ENCODE results near the gene IRX3. TPM values are rescaled to one million over a fixed set of nuclear protein-coding genes. Genes with fewer than 3 reads are reported as not detected.
"Not testable (repeated sequence)": the region's sequence is repeated elsewhere in the genome, so short reads cannot be mapped to it uniquely, and the experiment has no call there.

Gene IRX3
- total RNA-seq, 3 donors from 2014 or later: 18.4 to 127 (median 56.7) TPM

DNA sequence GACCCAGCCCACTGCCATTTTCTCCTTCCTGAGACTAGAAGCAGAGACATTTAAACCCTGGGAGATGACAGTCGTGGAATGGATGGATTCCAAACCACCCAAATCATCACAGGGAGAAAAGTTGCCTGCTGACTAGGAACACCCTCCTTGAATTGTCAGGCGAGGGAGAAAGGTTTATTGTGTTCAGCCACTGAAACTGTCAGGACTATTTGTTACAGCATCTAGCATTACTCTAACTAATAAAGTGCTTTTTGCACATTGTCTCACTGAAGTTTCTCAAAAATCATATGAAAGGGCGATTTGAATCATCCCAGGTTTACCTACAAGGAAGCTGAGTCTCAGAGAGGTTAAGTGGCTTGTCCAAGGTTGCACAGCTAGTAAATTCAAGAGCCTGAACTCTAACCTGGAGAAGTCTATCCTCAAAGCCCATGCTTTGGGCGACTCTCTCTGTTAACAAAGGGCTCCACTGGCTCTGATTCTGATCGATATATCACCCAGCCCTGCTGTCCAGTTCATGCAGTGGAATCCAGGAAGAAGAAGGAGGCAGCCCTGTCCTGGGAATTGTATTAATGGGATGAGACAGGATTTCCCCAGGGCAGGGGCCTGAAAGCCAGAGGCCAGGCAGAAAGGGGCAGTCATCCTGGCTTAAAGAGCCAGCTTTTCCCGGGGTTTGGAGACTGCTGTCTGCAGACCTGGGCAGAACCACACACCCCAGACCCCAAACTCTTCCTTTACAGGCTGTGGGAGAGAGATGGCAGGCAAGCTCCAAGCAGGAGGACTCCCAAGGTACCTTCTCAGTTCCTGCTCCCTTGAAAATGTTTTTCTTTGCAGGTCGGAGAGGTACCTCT lies 37.5 kb downstream of the IRX3 start:
- H3K27ac ChIP-seq: no peak overlapping the region
- intact Hi-C loops (cut with DNase I; ENCODE audit: low total_unique reads): no loop called here
- H3K4me3 ChIP-seq: no peak overlapping the region
- no peak for TF ChIP-seq POLR2A (IDR thresholded peaks at IDR 0.05)
- TF ChIP-seq, protein P1, sequence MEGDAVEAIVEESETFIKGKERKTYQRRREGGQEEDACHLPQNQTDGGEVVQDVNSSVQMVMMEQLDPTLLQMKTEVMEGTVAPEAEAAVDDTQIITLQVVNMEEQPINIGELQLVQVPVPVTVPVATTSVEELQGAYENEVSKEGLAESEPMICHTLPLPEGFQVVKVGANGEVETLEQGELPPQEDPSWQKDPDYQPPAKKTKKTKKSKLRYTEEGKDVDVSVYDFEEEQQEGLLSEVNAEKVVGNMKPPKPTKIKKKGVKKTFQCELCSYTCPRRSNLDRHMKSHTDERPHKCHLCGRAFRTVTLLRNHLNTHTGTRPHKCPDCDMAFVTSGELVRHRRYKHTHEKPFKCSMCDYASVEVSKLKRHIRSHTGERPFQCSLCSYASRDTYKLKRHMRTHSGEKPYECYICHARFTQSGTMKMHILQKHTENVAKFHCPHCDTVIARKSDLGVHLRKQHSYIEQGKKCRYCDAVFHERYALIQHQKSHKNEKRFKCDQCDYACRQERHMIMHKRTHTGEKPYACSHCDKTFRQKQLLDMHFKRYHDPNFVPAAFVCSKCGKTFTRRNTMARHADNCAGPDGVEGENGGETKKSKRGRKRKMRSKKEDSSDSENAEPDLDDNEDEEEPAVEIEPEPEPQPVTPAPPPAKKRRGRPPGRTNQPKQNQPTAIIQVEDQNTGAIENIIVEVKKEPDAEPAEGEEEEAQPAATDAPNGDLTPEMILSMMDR (IDR thresholded peaks at IDR 0.05): no peak
- TF ChIP-seq POLR2AphosphoS5 (IDR thresholded peaks at IDR 0.05): no peak
- no peaks in the 10 kb centered on the region for H3K27me3 ChIP-seq
- no peaks in the 10 kb centered on the region for H3K9me3 ChIP-seq
- H3K4me1 ChIP-seq: no peaks in the 10 kb centered on the region
- no peak for DNase-seq (ENCODE audit: low spot score in 2 of 2)
- no peaks in the 10 kb centered on the region for H3K36me3 ChIP-seq

DNA sequence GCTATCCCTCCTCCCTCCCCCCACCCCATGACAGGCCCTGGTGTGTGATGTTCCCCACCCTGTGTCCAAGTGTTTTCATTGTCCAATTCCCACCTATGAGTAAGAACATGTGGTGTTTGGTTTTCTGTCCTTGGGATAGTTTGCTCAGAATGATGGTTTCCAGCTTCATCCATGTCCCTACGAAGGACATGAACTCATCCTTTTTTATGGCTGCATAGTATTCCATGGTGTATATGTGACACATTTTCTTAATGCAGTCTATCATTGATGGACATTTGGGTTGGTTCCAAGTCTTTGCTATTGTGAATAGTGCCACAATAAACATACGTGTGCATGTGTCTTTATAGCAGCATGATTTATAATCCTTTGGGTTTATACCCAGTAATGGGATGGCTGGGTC lies 38.9 kb downstream of the IRX3 start:
- H3K4me3 ChIP-seq; H3K4me1 ChIP-seq; intact Hi-C loops (cut with DNase I; ENCODE audit: low total_unique reads); DNase-seq (ENCODE audit: low spot score in 2 of 2); H3K36me3 ChIP-seq; H3K27ac ChIP-seq; H3K27me3 ChIP-seq; H3K9me3 ChIP-seq: not testable (repeated sequence)

DNA sequence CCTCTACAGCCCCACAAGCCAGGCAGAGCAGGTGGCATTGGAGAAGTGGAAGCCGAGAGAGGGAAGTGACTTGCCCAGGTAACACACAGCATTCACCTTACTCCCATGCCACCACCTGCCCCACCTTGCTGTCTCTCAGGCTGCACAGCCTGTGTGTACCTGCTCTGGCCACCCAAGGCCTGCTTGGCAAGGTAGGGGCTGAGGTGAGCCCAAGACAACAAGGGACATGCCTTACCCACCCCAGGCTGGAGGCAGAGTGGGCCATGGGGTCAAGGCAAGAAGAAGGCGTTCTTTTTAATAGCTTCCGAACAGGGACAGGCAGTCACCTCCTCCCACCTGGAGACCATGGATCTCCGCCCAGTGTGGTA lies 40.1 kb downstream of the IRX3 start:
- no peaks in the 10 kb centered on the region for H3K27me3 ChIP-seq
- no peaks in the 10 kb centered on the region for H3K9me3 ChIP-seq
- DNase-seq (ENCODE audit: low spot score in 2 of 2): no peak
- intact Hi-C loops (cut with DNase I; ENCODE audit: low total_unique reads): no loop called here
- no peak overlapping the region for H3K4me3 ChIP-seq
- H3K27ac ChIP-seq: no peak overlapping the region
- TF ChIP-seq, protein P1 (IDR thresholded peaks at IDR 0.05): no peak
- TF ChIP-seq POLR2A (IDR thresholded peaks at IDR 0.05): no peak
- no peak for TF ChIP-seq POLR2AphosphoS5 (IDR thresholded peaks at IDR 0.05)
- H3K36me3 ChIP-seq: no peaks in the 10 kb centered on the region
- H3K4me1 ChIP-seq: no peaks in the 10 kb centered on the region

DNA sequence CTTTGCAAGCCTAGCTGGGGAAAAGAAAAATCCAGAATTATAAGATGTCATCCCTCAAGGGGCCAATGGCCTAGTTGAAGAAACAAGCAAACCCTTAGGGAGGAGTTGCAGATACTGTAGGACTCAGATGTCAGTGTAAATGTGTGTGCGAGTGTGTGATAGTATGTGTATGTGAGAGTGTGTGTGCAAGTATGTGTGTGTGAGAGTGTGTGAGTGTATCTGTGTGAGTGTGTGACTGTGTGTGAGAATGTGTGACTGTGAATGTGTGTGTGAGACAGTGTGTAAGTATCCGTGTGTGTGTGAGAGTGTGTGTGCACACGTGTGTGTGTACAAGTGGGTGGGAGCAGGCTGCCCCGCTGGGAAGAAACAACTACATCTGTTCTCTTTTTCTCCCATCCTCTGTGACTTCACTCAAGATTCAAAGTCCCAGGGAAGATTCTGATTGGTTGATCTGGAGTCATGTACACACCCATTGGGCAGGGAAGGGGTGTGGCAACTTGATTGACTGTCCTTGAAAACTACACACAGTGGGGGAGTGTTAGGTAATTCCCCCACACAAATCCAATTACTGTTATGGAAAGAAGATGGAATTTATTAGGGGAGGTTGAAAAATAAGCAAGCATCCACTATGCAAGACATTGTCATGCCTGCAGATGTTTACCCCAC lies 40.7 kb downstream of the IRX3 start:
- intact Hi-C loops (cut with DNase I; ENCODE audit: low total_unique reads): no loop called here
- TF ChIP-seq POLR2A (IDR thresholded peaks at IDR 0.05) (no peak), POLR2AphosphoS5 (IDR thresholded peaks at IDR 0.05) (no peak)
- TF ChIP-seq, protein P1 (IDR thresholded peaks at IDR 0.05): no peak
- Histone ChIP-seq H3K27me3 (no peaks in the 10 kb centered on the region), H3K36me3 (no peaks in the 10 kb centered on the region), H3K4me1 (no peaks in the 10 kb centered on the region), H3K27ac (no peak overlapping the region), H3K4me3 (no peak overlapping the region), H3K9me3 (no peaks in the 10 kb centered on the region)
- no peak for DNase-seq (ENCODE audit: low spot score in 2 of 2)

DNA sequence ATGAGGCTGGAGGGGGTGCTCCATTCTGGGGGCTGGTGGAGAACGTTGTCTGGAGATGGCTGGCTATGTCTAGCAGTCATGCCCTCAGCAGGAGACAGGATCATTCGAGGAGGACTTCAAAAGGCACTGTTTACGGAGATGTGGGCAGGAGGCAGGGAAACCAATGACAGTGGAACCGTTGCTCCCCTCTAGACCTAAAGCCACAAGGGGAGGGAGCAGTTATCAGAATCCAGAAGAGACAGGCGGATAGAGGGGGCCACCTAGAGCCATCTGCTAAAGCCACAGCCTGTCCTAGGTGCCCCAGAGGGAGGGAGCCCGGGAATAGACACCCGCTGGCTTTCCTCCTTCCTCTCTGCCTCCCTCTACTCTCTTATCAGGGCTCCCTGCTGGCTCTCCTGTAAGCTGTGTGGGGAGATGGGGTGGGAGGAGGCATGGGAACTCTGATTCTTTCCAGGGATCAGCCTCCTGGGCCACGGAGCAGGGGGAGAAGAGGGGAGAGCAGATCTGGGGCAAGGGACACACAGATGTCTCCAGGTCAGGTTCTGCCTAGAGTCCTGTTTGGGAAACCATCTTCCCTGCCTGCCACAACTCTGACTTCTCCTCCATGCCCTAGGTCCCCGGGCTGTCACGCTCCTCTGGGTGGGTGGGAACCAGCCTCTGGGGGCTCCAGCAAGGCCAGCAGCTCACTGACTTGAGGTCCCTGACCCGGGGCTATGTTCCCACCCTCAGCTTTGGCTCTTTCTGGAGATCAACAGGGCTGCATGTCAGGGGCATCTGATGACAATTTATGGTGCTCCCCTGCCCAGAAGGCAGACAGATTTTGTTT lies 42.3 kb downstream of the IRX3 start:
- no peaks in the 10 kb centered on the region for H3K4me1 ChIP-seq
- no peak for DNase-seq (ENCODE audit: low spot score in 2 of 2)
- no peaks in the 10 kb centered on the region for H3K36me3 ChIP-seq
- no peak overlapping the region for H3K27ac ChIP-seq
- no peaks in the 10 kb centered on the region for H3K9me3 ChIP-seq
- H3K27me3 ChIP-seq: no peaks in the 10 kb centered on the region
- TF ChIP-seq POLR2A (IDR thresholded peaks at IDR 0.05) (no peak), POLR2AphosphoS5 (IDR thresholded peaks at IDR 0.05) (no peak)
- TF ChIP-seq, protein P1 (IDR thresholded peaks at IDR 0.05): no peak
- intact Hi-C loops (cut with DNase I; ENCODE audit: low total_unique reads): no loop called here
- H3K4me3 ChIP-seq: no peak overlapping the region

Data from breast epithelium (tissue), 4 donors.